Spleen (tissue), 13 donors: ENCODE measurements around the gene DHRSX. TPM values are rescaled to one million over a fixed set of nuclear protein-coding genes. Genes with fewer than 3 reads are reported as not detected.

Experiments used
- DNase-seq: peaks from one replicate; pipeline ENCODE4 v3.0.0-alpha.2; 2020
- H3K27ac ChIP-seq, 8 donors: fragments of 200-600 bp; sonication (generic) in 7 of 8; 1 replicate in 4 of 8; 2 replicates in 4 of 8; pipeline versions ENCODE4 v1.5.0 to v1.8.0; 2016 to 2021; ENCODE audit warnings: inconsistent platforms in 4 of 8, mild to moderate bottlenecking in 4 of 8, moderate library complexity in 1 of 8
- H3K27me3 ChIP-seq, 7 donors: fragments of 200-600 bp; sonication (generic) in 6 of 7; replicated peaks in 1 of 7; 1 replicate in 4 of 7; 2 replicates in 3 of 7; pipeline versions ENCODE4 v1.5.0 to v1.8.0; 2016 to 2021; ENCODE audit warnings: inconsistent platforms in 3 of 7, mild to moderate bottlenecking in 1 of 7
- H3K36me3 ChIP-seq, 6 donors: fragments of 200-600 bp; sonication (generic) in 5 of 6; 1 replicate in 4 of 6; 2 replicates in 2 of 6; pipeline versions ENCODE4 v1.5.0 to v1.8.0; 2016 to 2021; ENCODE audit warnings: inconsistent platforms in 2 of 6
- H3K4me1 ChIP-seq, 6 donors: fragments of 200-600 bp; sonication (generic) in 5 of 6; 1 replicate in 3 of 6; 2 replicates in 3 of 6; pipeline versions ENCODE4 v1.5.0 to v1.8.0; 2016 to 2021; ENCODE audit warnings: inconsistent platforms in 3 of 6
- H3K4me3 ChIP-seq, 8 donors: fragments of 200-600 bp; sonication (generic) in 7 of 8; 1 replicate in 4 of 8; 2 replicates in 4 of 8; pipeline versions ENCODE4 v1.5.0 to v1.8.0; 2016 to 2021; ENCODE audit warnings: inconsistent platforms in 4 of 8, mild to moderate bottlenecking in 4 of 8, moderate library complexity in 2 of 8
- H3K9me3 ChIP-seq, 8 donors: fragments of 200-600 bp; sonication (generic) in 7 of 8; 1 replicate in 4 of 8; 2 replicates in 4 of 8; pipeline versions ENCODE4 v1.5.0 to v1.8.0; 2016 to 2021; ENCODE audit warnings: inconsistent platforms in 4 of 8
- POLR2A ChIP-seq, 3 donors: fragments of 450-650 bp; IDR thresholded peaks; one replicate each; pipeline ENCODE4 v1.5.1; 2017; ENCODE audit warnings: antibody characterized with exemption in 3 of 3, mild to moderate bottlenecking in 1 of 3
- POLR2AphosphoS5 ChIP-seq, 3 donors: sonication (generic); formaldehyde crosslinking; IDR thresholded peaks; one replicate each; pipeline ENCODE4 v1.5.1; 2017; ENCODE audit warnings: antibody characterized with exemption in 3 of 3
- WGBS, 5 donors: extraction: QIAGEN DNeasy Blood & Tissue Kit in 3 of 5; methylation state at CpG; one replicate each; pipeline versions ENCODE4 v1.1.5 to v1.1.7; 2013 to 2018; 5-methylcytosine and 5-hydroxymethylcytosine counted together
- intact Hi-C: fragments of 100-400 bp; cut with DNase I; formaldehyde crosslinking; loops from one replicate; pipeline ENCODE4 v1.15.0; 2023; ENCODE audit warnings: low total_unique reads
- long read RNA-seq, 2 donors: transcript quantifications; one replicate each; lab custom pipeline, GENCODE V29; 2026
- polyA plus RNA-seq, 3 donors: library from polyadenylated mRNA; stranded (reverse); fragments of 200-250 nt; gene quantifications; one replicate each; pipeline ENCODE4 v1.2.1, GENCODE V29; 2013
- total RNA-seq, 7 donors: library from RNA; depleted of rRNA in 3 of 7; stranded (reverse); fragments of >200 nt in 3 of 7; fragmentation: NEBNext Ultra II Directional in 4 of 7; extraction: Animal tissue kit (Norgen Biotek cat#: 25700) in 4 of 7; gene quantifications; one replicate each; pipeline versions ENCODE4 v1.1.0 to v1.2.1, GENCODE V29; 2016 to 2021
- TF ChIP-seq, protein P1 (sequence below), 11 experiments: fragments of 200-600 bp in 7 of 11; fragments of 450-650 bp in 4 of 11; sonication (generic) in 4 of 11; IDR thresholded peaks in 8 of 11; conservative IDR thresholded peaks in 3 of 11; 1 replicate in 7 of 11; 2 replicates in 4 of 11; pipeline versions ENCODE4 v1.4.0 to v1.8.0; 2016 to 2021; ENCODE audit warnings: antibody characterized with exemption in 11 of 11, inconsistent platforms in 4 of 11, mild to moderate bottlenecking in 1 of 11
- donor health status: healthy with polysubstance abuse.
- donor health status: DM: no; HTN: no; CAD: no; lungs with moderate emphysema.
- donor health status: DM: no; HTN: no; CAD: no.
- donor health status: Bipolar disorder and iron deficiency.
- donor health status: healthy.
- donor health status: DM: no; HTN: no; CAD: no.
- donor health status: DM: yes; HTN: yes; CAD: no.

Gene DHRSX, protein sequence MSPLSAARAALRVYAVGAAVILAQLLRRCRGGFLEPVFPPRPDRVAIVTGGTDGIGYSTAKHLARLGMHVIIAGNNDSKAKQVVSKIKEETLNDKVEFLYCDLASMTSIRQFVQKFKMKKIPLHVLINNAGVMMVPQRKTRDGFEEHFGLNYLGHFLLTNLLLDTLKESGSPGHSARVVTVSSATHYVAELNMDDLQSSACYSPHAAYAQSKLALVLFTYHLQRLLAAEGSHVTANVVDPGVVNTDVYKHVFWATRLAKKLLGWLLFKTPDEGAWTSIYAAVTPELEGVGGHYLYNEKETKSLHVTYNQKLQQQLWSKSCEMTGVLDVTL
- total RNA-seq (10 to 100 TPM; 18.7 to 29.6 (median 26.6) TPM), polyA plus RNA-seq (1 to 10 TPM; 5.5 to 9.2 (median 6.6) TPM)
- long read RNA-seq, donor 1, transcript DHRSX-201 (7 exons, 2,571 nt), result major isoform, 5 of 15 reads
- long read RNA-seq, donor 1, partial matches to known transcripts, result 9 of 15 reads
- long read RNA-seq, donor 1, other reads (novel, unspliced or antisense), result 0 of 15 reads
- long read RNA-seq, donor 2, transcript DHRSX-201 (7 exons, 2,571 nt), result major isoform, 8 of 18 reads
- long read RNA-seq, donor 2, partial matches to known transcripts, result 10 of 18 reads
- long read RNA-seq, donor 2, other reads (novel, unspliced or antisense), result 0 of 18 reads

DNA sequence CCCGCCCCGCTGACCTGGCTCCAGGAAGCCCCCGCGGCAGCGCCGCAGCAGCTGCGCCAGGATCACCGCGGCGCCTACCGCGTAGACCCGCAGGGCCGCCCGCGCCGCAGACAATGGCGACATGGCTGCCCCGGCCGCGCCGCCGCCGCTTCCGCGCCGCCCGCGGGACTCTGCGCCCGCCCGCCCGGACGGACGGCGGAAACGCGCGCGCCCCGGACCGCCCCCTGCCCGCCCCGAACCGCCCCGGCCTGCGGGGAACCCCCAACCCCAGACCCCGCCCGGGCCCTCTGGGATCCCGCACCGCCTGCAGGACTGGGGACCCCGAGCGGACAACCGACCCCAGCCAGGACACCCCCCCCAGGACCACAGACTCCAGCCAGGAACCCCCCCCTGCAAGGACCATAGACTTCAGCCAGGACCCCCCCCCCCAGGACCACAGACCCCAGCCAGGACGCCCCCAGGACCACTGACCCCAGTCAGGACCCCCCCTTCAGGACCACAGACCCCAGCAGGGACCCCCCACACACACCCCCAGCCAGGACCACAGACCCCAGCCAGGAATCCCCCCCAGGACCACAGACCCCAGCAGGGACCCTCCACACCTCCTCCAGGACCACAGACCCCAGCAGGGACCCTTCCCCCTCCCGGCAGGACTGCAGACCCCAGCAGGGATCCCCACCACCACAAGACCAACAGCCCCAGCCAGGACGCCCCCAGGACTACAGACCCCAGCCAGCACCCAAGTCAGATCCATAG is at the start of gene DHRSX, which contains the start of gene ZBED1:
Gene DHRSX (minus strand): TSS at position 174 of the 756 bp plus-strand sequence. CDS start 51 bp downstream, at position 123.
Gene ZBED1 (minus strand): TSS at position 174 of the 756 bp plus-strand sequence. CDS start 10,257 bp downstream, outside the sequence.
- TF ChIP-seq, protein P1, sequence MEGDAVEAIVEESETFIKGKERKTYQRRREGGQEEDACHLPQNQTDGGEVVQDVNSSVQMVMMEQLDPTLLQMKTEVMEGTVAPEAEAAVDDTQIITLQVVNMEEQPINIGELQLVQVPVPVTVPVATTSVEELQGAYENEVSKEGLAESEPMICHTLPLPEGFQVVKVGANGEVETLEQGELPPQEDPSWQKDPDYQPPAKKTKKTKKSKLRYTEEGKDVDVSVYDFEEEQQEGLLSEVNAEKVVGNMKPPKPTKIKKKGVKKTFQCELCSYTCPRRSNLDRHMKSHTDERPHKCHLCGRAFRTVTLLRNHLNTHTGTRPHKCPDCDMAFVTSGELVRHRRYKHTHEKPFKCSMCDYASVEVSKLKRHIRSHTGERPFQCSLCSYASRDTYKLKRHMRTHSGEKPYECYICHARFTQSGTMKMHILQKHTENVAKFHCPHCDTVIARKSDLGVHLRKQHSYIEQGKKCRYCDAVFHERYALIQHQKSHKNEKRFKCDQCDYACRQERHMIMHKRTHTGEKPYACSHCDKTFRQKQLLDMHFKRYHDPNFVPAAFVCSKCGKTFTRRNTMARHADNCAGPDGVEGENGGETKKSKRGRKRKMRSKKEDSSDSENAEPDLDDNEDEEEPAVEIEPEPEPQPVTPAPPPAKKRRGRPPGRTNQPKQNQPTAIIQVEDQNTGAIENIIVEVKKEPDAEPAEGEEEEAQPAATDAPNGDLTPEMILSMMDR (IDR thresholded peaks at IDR 0.05 in 8 of 11, conservative IDR thresholded peaks at IDR 0.05 in 3 of 11), result no peak
- TF ChIP-seq POLR2A (IDR thresholded peaks at IDR 0.05), result no peak
- peak; percentile 34 to 57 (median 56) for TF ChIP-seq POLR2AphosphoS5 (IDR thresholded peaks at IDR 0.05)
- Histone ChIP-seq H3K4me3 (peak within 1 kb of the TSS; percentile 64 to 94 (median 80)), H3K27ac (peak within 1 kb of the TSS; percentile 72 to 94 (median 92)), H3K36me3 (peaks cover 0 to 12% (median under 1%) of the 10 kb centered on the region in 6 donors), H3K9me3 (no peaks in the 10 kb centered on the region), H3K27me3 (no peaks in the 10 kb centered on the region), H3K4me1 (peaks cover 26 to 48% (median 37%) of the 10 kb centered on the region in 6 donors)
- peak; percentile 93 for DNase-seq
- intact Hi-C loops, result no loop called here
- WGBS, 5 donors, result 4 to 100% (median 53%) methylated on average over 1 to 57 of the region's 57 CpGs

DNA sequence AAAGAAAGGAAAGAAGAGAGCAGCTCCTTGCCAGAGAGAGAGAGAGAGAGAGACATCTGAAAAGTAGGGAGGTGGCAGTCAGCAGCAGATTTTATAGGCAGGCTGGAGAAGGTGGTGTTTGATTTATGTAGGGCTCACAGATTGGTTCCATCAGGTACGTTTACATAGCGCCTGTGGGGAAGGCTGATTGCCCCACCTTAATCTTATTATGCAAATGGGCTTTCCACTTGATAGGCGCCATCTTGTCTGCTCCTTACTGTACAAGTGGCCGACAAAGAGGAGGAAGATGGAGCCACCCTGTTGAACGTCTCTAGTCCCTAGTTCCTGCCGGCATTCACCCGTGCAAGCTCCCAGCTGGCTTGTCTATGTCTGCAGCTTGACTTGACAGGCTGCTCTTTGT is 49.1 kb upstream of the DHRSX start:
- intact Hi-C loops, result no loop called here
- H3K4me3 ChIP-seq, result no peak overlapping the region
- H3K36me3 ChIP-seq, result no peaks in the 10 kb centered on the region
- H3K4me1 ChIP-seq, result no peaks in the 10 kb centered on the region
- DNase-seq, result no peak
- H3K27me3 ChIP-seq, result peaks cover 0 to 20% (median 0%) of the 10 kb centered on the region in 7 donors
- no peak overlapping the region for H3K27ac ChIP-seq
- 64 to 71% (median 68%) methylated on average over 7 of the region's 7 CpGs for WGBS, 5 donors
- peaks cover 0 to 15% (median 0%) of the 10 kb centered on the region in 8 donors for H3K9me3 ChIP-seq
- TF ChIP-seq POLR2AphosphoS5 (IDR thresholded peaks at IDR 0.05), result no peak
- TF ChIP-seq POLR2A (IDR thresholded peaks at IDR 0.05), result no peak
- TF ChIP-seq, protein P1 (IDR thresholded peaks at IDR 0.05 in 8 of 11, conservative IDR thresholded peaks at IDR 0.05 in 3 of 11), result no peak

DNA sequence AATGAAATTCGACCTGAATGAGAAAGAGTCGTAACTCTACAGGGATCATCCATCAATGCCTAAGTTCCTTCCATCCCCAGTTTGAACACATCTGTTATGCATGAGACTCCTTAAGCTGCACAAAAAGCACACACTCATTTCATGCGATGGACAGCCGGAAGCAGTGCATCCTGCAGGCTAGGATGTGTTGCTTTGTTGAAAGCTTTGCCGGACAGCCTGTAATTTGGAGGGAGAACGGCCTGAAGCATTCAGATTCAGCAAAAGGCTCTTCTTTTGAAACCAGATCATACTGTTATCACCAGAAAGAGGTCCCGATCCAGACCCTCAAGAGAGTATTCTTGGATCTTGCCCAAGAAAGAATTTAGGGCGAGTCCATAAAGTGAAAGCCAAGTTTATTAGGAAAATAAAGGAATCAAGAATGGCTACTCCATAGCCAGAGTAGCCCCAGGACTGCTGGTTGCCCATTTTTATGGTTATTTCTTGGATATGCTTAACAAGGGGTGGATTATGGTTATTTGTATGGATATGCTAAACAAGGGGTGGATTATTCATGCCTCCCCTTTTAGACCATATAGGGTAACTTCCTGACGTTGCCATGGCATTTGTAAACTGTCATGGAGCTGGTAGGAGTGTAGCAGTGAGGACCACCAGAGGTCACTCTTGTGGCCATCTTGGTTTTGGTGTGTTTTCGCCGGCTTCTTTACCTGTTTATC is 48.1 kb upstream of the DHRSX start:
- intact Hi-C loops, result no loop called here
- peaks cover 0 to 14% (median 0%) of the 10 kb centered on the region in 7 donors for H3K27me3 ChIP-seq
- no peak for DNase-seq
- no peak for TF ChIP-seq POLR2A (IDR thresholded peaks at IDR 0.05)
- TF ChIP-seq, protein P1 (IDR thresholded peaks at IDR 0.05 in 8 of 11, conservative IDR thresholded peaks at IDR 0.05 in 3 of 11), result no peak
- no peak for TF ChIP-seq POLR2AphosphoS5 (IDR thresholded peaks at IDR 0.05)
- no peak overlapping the region for H3K4me3 ChIP-seq
- H3K27ac ChIP-seq, result no peak overlapping the region
- no peaks in the 10 kb centered on the region for H3K4me1 ChIP-seq
- no peaks in the 10 kb centered on the region for H3K36me3 ChIP-seq
- peaks cover 0 to 15% (median 0%) of the 10 kb centered on the region in 8 donors for H3K9me3 ChIP-seq
- 57 to 73% (median 69%) methylated on average over 11 of the region's 11 CpGs for WGBS, 5 donors
